ENCODE measurements around the gene NLK. TPM values are rescaled to one million over a fixed set of nuclear protein-coding genes. Genes with fewer than 3 reads are reported as not detected.
"Not testable (repeated sequence)": the region's sequence is repeated elsewhere in the genome, so short reads cannot be mapped to it uniquely, and the experiment has no call there.

The NLK gene
- total RNA-seq, 1 experiment from 2014 or later, result 14.9 TPM

GRCh38 chr17:28181568-28181967 is 139.1 kb downstream of the NLK start:
- Histone ChIP-seq H3K27me3 (ENCODE audit: low read length) (no peaks in the 10 kb centered on the region), H3K36me3 (ENCODE audit: low read depth, low read length) (peaks cover 15% of the 10 kb centered on the region), H3K4me1 (ENCODE audit: insufficient read depth, low read length) (no peaks in the 10 kb centered on the region), H2AFZ (ENCODE audit: low read length) (no peak overlapping the region), H3K9me2 (replicated peaks; ENCODE audit: low read length) (no peaks in the 10 kb centered on the region), H3K9ac (ENCODE audit: low read length) (no peak overlapping the region), H4K20me1 (ENCODE audit: low read length) (no peaks in the 10 kb centered on the region), H3F3A (ENCODE audit: low read length, unreplicated experiment) (no peaks in the 10 kb centered on the region), H3K9me3 (ENCODE audit: low read length) (no peaks in the 10 kb centered on the region), H3K4me2 (ENCODE audit: low read length) (no peak overlapping the region), H3K79me2 (ENCODE audit: low read length) (no peaks in the 10 kb centered on the region), H3K27ac (ENCODE audit: low read length) (no peak overlapping the region), H3K4me3 (ENCODE audit: low read length) (no peak overlapping the region)
- TF ChIP-seq CTCF (conservative IDR thresholded peaks at IDR 0.05; ENCODE audit: low read depth, low read length) (no peak), EZH2phosphoT487 (IDR thresholded peaks at IDR 0.05; ENCODE audit: borderline replicate concordance, low read length) (no peak), EZH2 (IDR thresholded peaks at IDR 0.05; ENCODE audit: low read length, unreplicated experiment) (no peak)
- ATAC-seq (no peak), DNase-seq (no peak)
- ChIA-PET CTCF (no interaction called here), POLR2A (ENCODE audit: unreplicated experiment) (no interaction called here)
- no TSS peak for BruUV-seq (replicated peaks)
- intact Hi-C loops (cut with micrococcal nuclease), result no loop called here

DNA sequence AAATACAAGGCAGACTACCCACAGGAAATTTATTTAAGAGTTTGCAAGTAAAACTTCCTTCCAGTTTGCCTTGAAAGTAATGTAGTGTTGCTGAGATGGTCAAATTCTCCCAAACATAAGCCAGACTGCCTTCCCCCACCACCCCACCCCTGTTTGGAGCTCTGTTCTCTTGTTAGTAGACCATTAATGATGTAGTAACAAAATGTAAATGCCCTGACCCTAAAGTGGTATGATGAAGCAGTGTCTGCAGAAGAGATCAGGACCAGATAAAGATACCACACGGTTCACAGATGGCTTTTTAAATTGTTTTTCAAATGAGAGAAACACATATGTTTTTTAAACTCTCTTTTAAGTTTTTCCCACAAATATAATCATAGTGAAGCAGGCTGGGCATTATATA is 140.1 kb downstream of the NLK start:
- Histone ChIP-seq H3K4me3 (ENCODE audit: low read length) (no peak overlapping the region), H3K4me1 (ENCODE audit: insufficient read depth, low read length) (no peaks in the 10 kb centered on the region), H3F3A (ENCODE audit: low read length, unreplicated experiment) (no peaks in the 10 kb centered on the region), H3K36me3 (ENCODE audit: low read depth, low read length) (peaks cover 15% of the 10 kb centered on the region), H3K27me3 (ENCODE audit: low read length) (no peaks in the 10 kb centered on the region), H3K79me2 (ENCODE audit: low read length) (no peaks in the 10 kb centered on the region), H4K20me1 (ENCODE audit: low read length) (no peaks in the 10 kb centered on the region), H2AFZ (ENCODE audit: low read length) (no peak overlapping the region), H3K27ac (ENCODE audit: low read length) (no peak overlapping the region), H3K9ac (ENCODE audit: low read length) (no peak overlapping the region), H3K9me3 (ENCODE audit: low read length) (no peaks in the 10 kb centered on the region), H3K4me2 (ENCODE audit: low read length) (no peak overlapping the region), H3K9me2 (replicated peaks; ENCODE audit: low read length) (no peaks in the 10 kb centered on the region)
- no TSS peak for BruUV-seq (replicated peaks)
- intact Hi-C loops (cut with micrococcal nuclease), result no loop called here
- TF ChIP-seq CTCF (conservative IDR thresholded peaks at IDR 0.05; ENCODE audit: low read depth, low read length), result no peak
- TF ChIP-seq EZH2phosphoT487 (IDR thresholded peaks at IDR 0.05; ENCODE audit: borderline replicate concordance, low read length), result no peak
- TF ChIP-seq EZH2 (IDR thresholded peaks at IDR 0.05; ENCODE audit: low read length, unreplicated experiment), result no peak
- ChIA-PET CTCF (no interaction called here), POLR2A (ENCODE audit: unreplicated experiment) (no interaction called here)
- ATAC-seq (no peak), DNase-seq (no peak)

GRCh38 chr17:28185658-28186057 is 143.2 kb downstream of the NLK start:
- CTCF ChIA-PET, result no interaction called here
- Histone ChIP-seq H3K9me2 (replicated peaks; ENCODE audit: low read length) (no peaks in the 10 kb centered on the region), H3K4me2 (ENCODE audit: low read length) (no peak overlapping the region), H3K4me1 (ENCODE audit: insufficient read depth, low read length) (no peaks in the 10 kb centered on the region), H3K9ac (ENCODE audit: low read length) (no peak overlapping the region), H3K27me3 (ENCODE audit: low read length) (no peaks in the 10 kb centered on the region), H2AFZ (ENCODE audit: low read length) (no peak overlapping the region), H4K20me1 (ENCODE audit: low read length) (no peaks in the 10 kb centered on the region), H3K79me2 (ENCODE audit: low read length) (no peaks in the 10 kb centered on the region), H3K27ac (ENCODE audit: low read length) (no peak overlapping the region), H3K9me3 (ENCODE audit: low read length) (no peaks in the 10 kb centered on the region), H3K36me3 (ENCODE audit: low read depth, low read length) (peaks cover 15% of the 10 kb centered on the region), H3F3A (ENCODE audit: low read length, unreplicated experiment) (no peaks in the 10 kb centered on the region), H3K4me3 (ENCODE audit: low read length) (no peak overlapping the region)
- POLR2A ChIA-PET (ENCODE audit: unreplicated experiment), result no interaction called here
- intact Hi-C loops (cut with micrococcal nuclease), result no loop called here
- no peak for TF ChIP-seq EZH2 (IDR thresholded peaks at IDR 0.05; ENCODE audit: low read length, unreplicated experiment)
- BruUV-seq (replicated peaks), result no TSS peak
- DNase-seq, result no peak
- no peak for ATAC-seq

DNA sequence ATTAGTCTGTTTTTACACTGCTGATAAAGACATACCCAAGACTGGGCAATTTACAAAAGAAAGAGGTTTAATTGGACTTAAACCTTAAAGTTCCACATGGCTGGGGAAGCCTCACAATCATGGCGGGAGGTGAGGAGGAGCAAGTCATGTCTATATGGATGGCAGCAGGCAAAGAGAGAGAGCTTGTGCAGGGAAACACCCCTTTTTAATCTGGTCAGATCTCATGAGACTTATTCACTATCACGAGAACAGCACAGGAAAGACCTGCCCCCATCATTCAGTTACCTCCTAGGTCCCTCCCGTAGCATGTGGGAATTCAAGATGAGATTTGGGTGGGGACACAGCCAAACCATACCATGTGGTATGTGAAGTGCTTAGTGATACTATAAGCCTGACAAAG is 144.0 kb downstream of the NLK start:
- H3K9ac ChIP-seq (ENCODE audit: low read length); CTCF ChIA-PET; H3K27ac ChIP-seq (ENCODE audit: low read length); DNase-seq; intact Hi-C loops (cut with micrococcal nuclease); H3K9me2 ChIP-seq (replicated peaks; ENCODE audit: low read length); H3K4me2 ChIP-seq (ENCODE audit: low read length); H3K79me2 ChIP-seq (ENCODE audit: low read length); H4K20me1 ChIP-seq (ENCODE audit: low read length); ATAC-seq; H3K4me1 ChIP-seq (ENCODE audit: insufficient read depth, low read length); H3F3A ChIP-seq (ENCODE audit: low read length, unreplicated experiment); POLR2A ChIA-PET (ENCODE audit: unreplicated experiment); H3K4me3 ChIP-seq (ENCODE audit: low read length); BruUV-seq (replicated peaks); H3K9me3 ChIP-seq (ENCODE audit: low read length); H3K27me3 ChIP-seq (ENCODE audit: low read length); H2AFZ ChIP-seq (ENCODE audit: low read length): not testable (repeated sequence)
- peaks cover 15% of the 10 kb centered on the region for H3K36me3 ChIP-seq (ENCODE audit: low read depth, low read length)
